Mammary epithelial cell (primary cell): ENCODE results near the gene ZNF205.

Experiments used
- CTCF ChIP-seq, 2 donors: IDR thresholded peaks in 1 of 2; conservative IDR thresholded peaks in 1 of 2; 2 replicates each; pipeline ENCODE4 v1.5.1; 2011 to 2012; ENCODE audit warnings: inconsistent platforms in 2 of 2, low read length in 2 of 2, mild to moderate bottlenecking in 2 of 2, control low read depth in 1 of 2, low read depth in 1 of 2; ENCODE audit not compliant: insufficient read depth in 1 of 2; ENCODE audit errors: extremely low read depth in 1 of 2
- EZH2 ChIP-seq: IDR thresholded peaks from 2 replicates; pipeline ENCODE4 v1.6.1; 2012; ENCODE audit warnings: low read length, inconsistent platforms, borderline replicate concordance

GRCh38 chr16:3101841-3102470 lies 10.4 kb upstream of the ZNF205 start:
- TF ChIP-seq CTCF (conservative IDR thresholded peaks at IDR 0.05 in 1 of 2, IDR thresholded peaks at IDR 0.05 in 1 of 2; ENCODE audit: extremely low read depth in 1 of 2, insufficient read depth in 1 of 2, low read depth in 1 of 2, low read length in 2 of 2) (no peak), EZH2 (no peak)
